Endothelial cell of umbilical vein (primary cell): ENCODE measurements around the gene COL19A1.

Experiments
- EZH2 ChIP-seq: IDR thresholded peaks from 2 replicates; pipeline ENCODE4 v1.6.1; 2012; ENCODE audit warnings: borderline replicate concordance, low read depth, mild to moderate bottlenecking, moderate library complexity, low read length, inconsistent platforms; ENCODE audit not compliant: severe bottlenecking
- GATA2 ChIP-seq: IDR thresholded peaks from 2 replicates; pipeline ENCODE4 v1.7.0; 2011; ENCODE audit warnings: low read depth, mild to moderate bottlenecking, moderate library complexity, mixed read lengths, low read length; ENCODE audit not compliant: insufficient read length, insufficient read depth
- JUN ChIP-seq: IDR thresholded peaks from 2 replicates; pipeline ENCODE4 v1.6.1; 2011; ENCODE audit warnings: borderline replicate concordance, low read depth; ENCODE audit not compliant: insufficient read length, insufficient read depth
- POLR2A ChIP-seq: IDR thresholded peaks from 2 replicates; pipeline ENCODE4 v1.6.1; 2012; ENCODE audit warnings: low read depth, mild to moderate bottlenecking, control low read depth, low read length
- POLR2AphosphoS5 ChIP-seq: IDR thresholded peaks from 2 replicates; pipeline ENCODE4 v1.6.1; 2012; ENCODE audit warnings: low read depth, mild to moderate bottlenecking, control low read depth, low read length, moderate library complexity; ENCODE audit not compliant: insufficient read depth
- TF ChIP-seq, protein P1 (sequence below): IDR thresholded peaks from 2 replicates; pipeline ENCODE4 v1.6.1; 2011; ENCODE audit not compliant: insufficient read depth, insufficient read length
- TF ChIP-seq, protein P2 (sequence below), 2 donors: IDR thresholded peaks; 1 replicate in 1 of 2; 2 replicates in 1 of 2; pipeline ENCODE4 v1.5.1; 2011; ENCODE audit warnings: low read length in 2 of 2, mild to moderate bottlenecking in 2 of 2, moderate library complexity in 2 of 2, control low read depth in 1 of 2, inconsistent platforms in 1 of 2, low read depth in 1 of 2; ENCODE audit not compliant: insufficient read depth in 1 of 2; ENCODE audit errors: extremely low read depth in 1 of 2

DNA sequence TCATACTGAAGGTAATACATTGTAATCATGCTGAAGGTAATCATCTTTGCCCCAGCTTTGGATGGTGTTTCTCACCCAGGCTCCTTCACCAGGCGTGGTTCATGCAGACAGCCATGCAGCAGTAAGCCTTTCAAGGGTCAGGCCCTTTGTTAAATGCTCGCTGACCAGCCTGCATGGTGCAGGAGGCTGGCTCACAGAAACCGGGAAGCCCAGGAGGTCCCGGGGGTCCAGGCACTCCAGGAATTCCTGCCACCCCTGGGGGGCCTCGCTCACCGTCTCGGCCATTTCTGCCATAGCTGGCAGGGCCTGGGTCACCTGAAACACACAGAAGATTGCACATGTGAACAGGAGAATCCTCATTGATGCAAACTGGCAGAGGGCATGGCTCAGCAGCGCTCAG, 350.4 kb downstream of the COL19A1 start:
- TF ChIP-seq, protein P1, sequence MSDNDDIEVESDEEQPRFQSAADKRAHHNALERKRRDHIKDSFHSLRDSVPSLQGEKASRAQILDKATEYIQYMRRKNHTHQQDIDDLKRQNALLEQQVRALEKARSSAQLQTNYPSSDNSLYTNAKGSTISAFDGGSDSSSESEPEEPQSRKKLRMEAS = no peak
- no peak for TF ChIP-seq EZH2
- TF ChIP-seq, protein P2, sequence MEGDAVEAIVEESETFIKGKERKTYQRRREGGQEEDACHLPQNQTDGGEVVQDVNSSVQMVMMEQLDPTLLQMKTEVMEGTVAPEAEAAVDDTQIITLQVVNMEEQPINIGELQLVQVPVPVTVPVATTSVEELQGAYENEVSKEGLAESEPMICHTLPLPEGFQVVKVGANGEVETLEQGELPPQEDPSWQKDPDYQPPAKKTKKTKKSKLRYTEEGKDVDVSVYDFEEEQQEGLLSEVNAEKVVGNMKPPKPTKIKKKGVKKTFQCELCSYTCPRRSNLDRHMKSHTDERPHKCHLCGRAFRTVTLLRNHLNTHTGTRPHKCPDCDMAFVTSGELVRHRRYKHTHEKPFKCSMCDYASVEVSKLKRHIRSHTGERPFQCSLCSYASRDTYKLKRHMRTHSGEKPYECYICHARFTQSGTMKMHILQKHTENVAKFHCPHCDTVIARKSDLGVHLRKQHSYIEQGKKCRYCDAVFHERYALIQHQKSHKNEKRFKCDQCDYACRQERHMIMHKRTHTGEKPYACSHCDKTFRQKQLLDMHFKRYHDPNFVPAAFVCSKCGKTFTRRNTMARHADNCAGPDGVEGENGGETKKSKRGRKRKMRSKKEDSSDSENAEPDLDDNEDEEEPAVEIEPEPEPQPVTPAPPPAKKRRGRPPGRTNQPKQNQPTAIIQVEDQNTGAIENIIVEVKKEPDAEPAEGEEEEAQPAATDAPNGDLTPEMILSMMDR (IDR thresholded peaks at IDR 0.05; ENCODE audit: extremely low read depth in 1 of 2, insufficient read depth in 1 of 2, low read depth in 1 of 2, low read length in 2 of 2) = no peak
- TF ChIP-seq POLR2AphosphoS5 = no peak
- no peak for TF ChIP-seq POLR2A
- no peak for TF ChIP-seq GATA2
- no peak for TF ChIP-seq JUN
